CD8-positive, alpha-beta memory T cell (primary cell): ENCODE data around the gene CCDC38. TPM values are rescaled to one million over a fixed set of nuclear protein-coding genes. Genes with fewer than 3 reads are reported as not detected.

ENCODE experiments used
- CTCF ChIA-PET: fragments of 350-600 bp; sonication (Branson Sonifier 250); formaldehyde crosslinking; loops from one replicate; lab custom pipeline; 2021; ENCODE audit warnings: antibody characterized with exemption; lab: Charles Lee
- POLR2A ChIA-PET: fragments of 350-600 bp; sonication (Branson Sonifier 250); formaldehyde crosslinking; loops from one replicate; lab custom pipeline; 2021; ENCODE audit warnings: antibody characterized with exemption; lab: Charles Lee
- DNase-seq, 5 donors: peaks; one replicate each; pipeline versions ENCODE4 v3.0.0 to v3.0.0-alpha.2; 2020 to 2022; ENCODE audit warnings: mixed read lengths in 1 of 5
- H3K27ac ChIP-seq: one replicate; pipeline ENCODE4 v1.7.0; 2013; ENCODE audit warnings: low read depth, mild to moderate bottlenecking, low read length, moderate library complexity
- H3K27me3 ChIP-seq: 2 replicates; pipeline ENCODE4 v1.7.0; 2013; ENCODE audit warnings: low read length, mild to moderate bottlenecking; ENCODE audit not compliant: insufficient read depth, poor library complexity, severe bottlenecking
- H3K36me3 ChIP-seq: 2 replicates; pipeline ENCODE4 v1.7.0; 2013; ENCODE audit warnings: mild to moderate bottlenecking, low read length, moderate library complexity; ENCODE audit not compliant: insufficient read depth
- H3K4me1 ChIP-seq: 2 replicates; pipeline ENCODE4 v1.7.0; 2013; ENCODE audit warnings: mild to moderate bottlenecking, low read length, moderate library complexity; ENCODE audit not compliant: insufficient read depth
- H3K4me3 ChIP-seq: 2 replicates; pipeline ENCODE4 v1.7.0; 2013; ENCODE audit warnings: mild to moderate bottlenecking, low read length
- H3K9me3 ChIP-seq: 2 replicates; pipeline ENCODE4 v1.7.0; 2013; ENCODE audit warnings: mild to moderate bottlenecking, low read length
- H3K27ac Mint-ChIP-seq, 8 donors: one replicate each; pipeline ENCODE4 v1.8.0; 2020 to 2021; ENCODE audit warnings: mixed read lengths in 8 of 8, mild to moderate bottlenecking in 6 of 8, inconsistent platforms in 3 of 8, moderate library complexity in 3 of 8
- H3K27me3 Mint-ChIP-seq, 2 donors: one replicate each; pipeline ENCODE4 v1.8.0; 2020 to 2021; ENCODE audit warnings: mixed read lengths in 2 of 2, mild to moderate bottlenecking in 1 of 2, moderate library complexity in 1 of 2
- H3K36me3 Mint-ChIP-seq, 3 donors: one replicate each; pipeline ENCODE4 v1.8.0; 2020 to 2021; ENCODE audit warnings: mixed read lengths in 3 of 3, inconsistent platforms in 1 of 3, mild to moderate bottlenecking in 1 of 3
- H3K4me1 Mint-ChIP-seq, 3 donors: one replicate each; pipeline ENCODE4 v1.8.0; 2020 to 2021; ENCODE audit warnings: mixed read lengths in 3 of 3, inconsistent platforms in 1 of 3, mild to moderate bottlenecking in 1 of 3
- H3K4me3 Mint-ChIP-seq, 7 donors: one replicate each; pipeline ENCODE4 v1.8.0; 2020 to 2021; ENCODE audit warnings: mixed read lengths in 7 of 7, mild to moderate bottlenecking in 6 of 7, moderate library complexity in 4 of 7, inconsistent platforms in 2 of 7
- H3K9me3 Mint-ChIP-seq, 5 donors: one replicate each; pipeline ENCODE4 v1.8.0; 2020 to 2022; ENCODE audit warnings: mixed read lengths in 5 of 5, mild to moderate bottlenecking in 3 of 5, moderate library complexity in 2 of 5, inconsistent platforms in 1 of 5
- polyA plus RNA-seq: library from polyadenylated mRNA; unstranded; fragments of 300-500 nt; fragmentation: Illumina TruSeq; gene quantifications from one replicate; pipeline ENCODE4 v1.2.3, GENCODE V29; 2021
- total RNA-seq, 2 experiments: library from RNA; stranded (reverse); gene quantifications; one replicate each; pipeline ENCODE4 v1.2.3, GENCODE V29; 2021

Gene CCDC38
- total and polyA plus RNA-seq, 3 experiments from 2014 or later, result 0.24 to 0.46 TPM; not detected in 1

DNA sequence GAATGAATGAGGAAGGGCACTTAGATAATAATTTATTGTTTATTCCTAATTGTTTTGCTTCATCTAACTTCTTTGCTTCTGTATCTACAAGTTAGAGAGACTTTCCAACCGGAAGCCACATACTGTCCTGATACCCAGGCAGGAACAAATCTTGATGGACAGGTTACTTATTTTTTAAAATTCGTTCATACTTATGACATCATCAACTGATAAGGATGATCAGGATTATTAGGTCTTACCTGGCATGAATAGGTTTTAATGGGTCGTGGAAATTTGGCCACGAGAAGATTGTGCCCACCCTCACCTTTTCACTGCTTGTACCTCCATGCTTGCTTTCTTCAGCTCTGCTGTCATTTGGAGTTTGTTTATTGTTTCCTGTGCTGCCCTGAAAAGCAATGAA is 44.3 kb downstream of the CCDC38 start:
- Histone ChIP-seq H3K27ac (no peak overlapping the region), H3K36me3 (no peaks in the 10 kb centered on the region), H3K27me3 (no peaks in the 10 kb centered on the region), H3K4me3 (no peak overlapping the region), H3K9me3 (no peaks in the 10 kb centered on the region), H3K4me1 (no peaks in the 10 kb centered on the region)
- ChIA-PET POLR2A (no interaction called here), CTCF (interaction anchor here (1.4 kb wide), 1 partner anchor 21 kb away, joined by 4 read pairs; no protein-coding TSS in a partner anchor)
- Mint-ChIP-seq H3K27me3 (peaks cover 5 to 45% of the 10 kb centered on the region in 2 donors), H3K36me3 (peaks cover 0 to under 1% (median 0%) of the 10 kb centered on the region in 3 donors), H3K4me1 (no peaks in the 10 kb centered on the region), H3K27ac (no peak overlapping the region), H3K9me3 (peaks cover 1 to 4% (median 2%) of the 10 kb centered on the region in 5 donors), H3K4me3 (no peak overlapping the region)
- DNase-seq, result no peak

DNA sequence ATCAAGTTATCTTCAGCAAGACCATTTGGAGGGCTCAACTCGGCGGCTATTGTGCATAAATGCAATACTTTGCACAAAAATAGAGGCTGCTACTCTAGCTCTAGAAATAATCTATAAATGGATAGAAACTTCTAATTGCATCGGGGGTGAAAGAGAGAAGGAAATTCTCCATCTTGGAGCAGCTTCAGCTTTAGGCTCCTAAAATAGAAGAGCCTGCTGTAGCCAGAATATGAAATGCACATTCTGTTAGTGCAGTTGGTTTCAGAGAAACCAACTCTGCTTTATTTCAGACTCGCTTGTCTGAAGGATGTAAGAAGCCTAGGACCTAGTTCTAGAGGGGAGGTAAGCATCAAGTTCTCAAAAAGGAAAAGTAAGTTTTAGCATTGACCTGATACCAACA is 45.6 kb downstream of the CCDC38 start:
- ChIA-PET POLR2A (no interaction called here), CTCF (interaction anchor here (1.4 kb wide), 1 partner anchor 22 kb away, joined by 4 read pairs; no protein-coding TSS in a partner anchor)
- Histone ChIP-seq H3K4me3 (no peak overlapping the region), H3K9me3 (no peaks in the 10 kb centered on the region), H3K27me3 (no peaks in the 10 kb centered on the region), H3K36me3 (no peaks in the 10 kb centered on the region), H3K4me1 (no peaks in the 10 kb centered on the region), H3K27ac (no peak overlapping the region)
- no peaks in the 10 kb centered on the region for H3K4me1 Mint-ChIP-seq
- H3K4me3 Mint-ChIP-seq, result no peak overlapping the region
- no peaks in the 10 kb centered on the region for H3K36me3 Mint-ChIP-seq
- H3K9me3 Mint-ChIP-seq, result peaks cover 0 to 2% (median 0%) of the 10 kb centered on the region in 5 donors
- no peak overlapping the region for H3K27ac Mint-ChIP-seq
- H3K27me3 Mint-ChIP-seq, result peaks cover 5 to 40% of the 10 kb centered on the region in 2 donors
- DNase-seq, result no peak

DNA sequence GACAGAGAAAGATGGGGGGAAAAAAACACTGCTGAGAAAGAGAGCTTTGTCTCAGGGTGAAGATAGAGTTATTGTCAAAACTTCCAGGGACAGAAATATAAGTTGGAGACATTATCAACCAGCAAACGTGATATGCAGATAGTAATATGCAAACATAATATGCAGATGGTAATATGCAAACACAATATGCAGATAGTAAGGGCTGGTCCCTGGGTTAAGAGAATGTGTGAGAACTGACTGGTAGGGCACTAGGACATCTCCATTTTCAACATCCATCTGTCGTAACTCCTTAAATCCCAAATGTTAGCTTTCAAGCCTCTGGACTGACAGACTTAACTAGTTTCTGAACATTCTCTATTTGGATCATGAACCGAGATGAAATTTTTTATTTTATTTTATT is 51.5 kb downstream of the CCDC38 start:
- Mint-ChIP-seq H3K4me1 (no peaks in the 10 kb centered on the region), H3K36me3 (no peaks in the 10 kb centered on the region), H3K27ac (no peak overlapping the region), H3K27me3 (peaks cover 0 to 21% of the 10 kb centered on the region in 2 donors), H3K9me3 (peaks cover 0 to 2% (median 0%) of the 10 kb centered on the region in 5 donors), H3K4me3 (no peak overlapping the region)
- ChIA-PET CTCF (no interaction called here), POLR2A (no interaction called here)
- Histone ChIP-seq H3K4me3 (no peak overlapping the region), H3K4me1 (no peaks in the 10 kb centered on the region), H3K27me3 (no peaks in the 10 kb centered on the region), H3K9me3 (no peaks in the 10 kb centered on the region), H3K27ac (no peak overlapping the region), H3K36me3 (no peaks in the 10 kb centered on the region)
- no peak for DNase-seq

DNA sequence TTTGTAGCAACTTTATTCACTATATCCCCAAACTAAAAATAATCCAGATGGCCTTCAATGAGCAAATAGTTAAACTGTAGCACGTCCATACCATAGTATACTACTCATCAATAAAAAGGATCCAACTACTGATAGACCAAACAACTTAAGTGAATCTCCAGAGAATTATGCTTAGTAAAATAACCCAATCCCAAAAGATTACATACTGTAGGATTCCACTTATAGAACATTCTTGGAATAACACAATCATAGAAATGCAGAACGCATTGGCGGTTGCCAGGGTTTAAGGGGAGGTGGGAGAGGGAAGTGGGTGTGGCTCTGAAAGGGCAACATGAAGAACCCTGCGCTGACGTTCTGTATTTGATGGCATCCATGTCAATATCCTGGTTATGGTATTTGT is 55.1 kb downstream of the CCDC38 start:
- Histone ChIP-seq H3K27ac (no peak overlapping the region), H3K9me3 (peaks cover 4% of the 10 kb centered on the region), H3K27me3 (no peaks in the 10 kb centered on the region), H3K36me3 (no peaks in the 10 kb centered on the region), H3K4me3 (no peak overlapping the region), H3K4me1 (no peaks in the 10 kb centered on the region)
- Mint-ChIP-seq H3K27me3 (peaks cover 0 to 5% of the 10 kb centered on the region in 2 donors), H3K4me3 (no peak overlapping the region), H3K9me3 (peaks cover 0 to 3% (median 0%) of the 10 kb centered on the region in 5 donors), H3K4me1 (no peaks in the 10 kb centered on the region), H3K27ac (no peak overlapping the region), H3K36me3 (no peaks in the 10 kb centered on the region)
- ChIA-PET CTCF (no interaction called here), POLR2A (no interaction called here)
- DNase-seq, result no peak

DNA sequence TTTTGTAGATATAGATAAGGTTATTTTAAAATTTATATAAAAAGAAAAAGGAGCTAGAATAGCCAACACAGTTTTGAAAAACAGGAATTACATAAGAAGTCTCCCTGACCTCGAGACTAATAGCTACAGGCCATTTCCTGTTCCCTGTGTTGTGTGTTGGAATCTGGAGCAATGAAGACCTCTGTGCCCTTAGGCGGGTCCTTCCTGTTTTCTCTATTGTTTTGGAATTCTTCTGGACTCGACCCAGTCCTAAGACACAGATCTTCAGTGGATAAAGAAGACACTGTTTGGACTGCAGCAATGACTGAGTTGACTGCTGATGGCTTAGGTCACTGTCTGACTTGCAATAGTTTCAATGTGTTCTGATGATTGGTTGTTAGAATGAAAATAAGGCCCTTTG is 57.4 kb downstream of the CCDC38 start:
- DNase-seq, result no peak
- no peaks in the 10 kb centered on the region for H3K4me1 ChIP-seq
- no peaks in the 10 kb centered on the region for H3K36me3 Mint-ChIP-seq
- peaks cover 0 to 3% (median 0%) of the 10 kb centered on the region in 5 donors for H3K9me3 Mint-ChIP-seq
- no peak overlapping the region for H3K4me3 Mint-ChIP-seq
- ChIA-PET CTCF (no interaction called here), POLR2A (no interaction called here)
- no peaks in the 10 kb centered on the region for H3K27me3 ChIP-seq
- no peak overlapping the region for H3K27ac ChIP-seq
- no peak overlapping the region for H3K4me3 ChIP-seq
- no peak overlapping the region for H3K27ac Mint-ChIP-seq
- peaks cover 0 to 5% of the 10 kb centered on the region in 2 donors for H3K27me3 Mint-ChIP-seq
- H3K9me3 ChIP-seq, result peaks cover 4% of the 10 kb centered on the region
- no peaks in the 10 kb centered on the region for H3K36me3 ChIP-seq
- H3K4me1 Mint-ChIP-seq, result no peaks in the 10 kb centered on the region

DNA sequence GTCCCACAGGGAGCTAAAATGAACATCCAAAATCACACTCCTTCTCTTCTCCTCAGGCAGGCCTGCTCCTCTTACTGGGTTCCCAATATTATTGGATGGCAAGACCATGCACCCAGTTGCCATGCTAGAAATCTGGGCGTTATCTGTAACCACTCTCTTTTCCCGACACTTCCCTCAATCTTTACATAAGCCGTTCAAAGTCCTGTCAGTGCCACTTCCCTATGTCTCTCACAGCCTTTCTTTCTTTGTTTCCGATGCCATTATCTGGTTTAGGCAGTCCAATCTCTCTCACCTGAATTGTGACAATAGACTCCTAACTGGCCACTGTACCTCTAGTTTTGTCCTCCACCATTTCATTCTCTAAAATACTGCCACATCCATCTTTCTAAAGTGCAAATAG is 59.5 kb downstream of the CCDC38 start:
- no peaks in the 10 kb centered on the region for H3K4me1 Mint-ChIP-seq
- no peaks in the 10 kb centered on the region for H3K36me3 ChIP-seq
- no peak for DNase-seq
- H3K27ac ChIP-seq, result no peak overlapping the region
- ChIA-PET POLR2A (no interaction called here), CTCF (no interaction called here)
- peaks cover 0 to 2% of the 10 kb centered on the region in 2 donors for H3K27me3 Mint-ChIP-seq
- no peak overlapping the region for H3K27ac Mint-ChIP-seq
- H3K9me3 ChIP-seq, result peaks cover 4% of the 10 kb centered on the region
- no peak overlapping the region for H3K4me3 Mint-ChIP-seq
- H3K36me3 Mint-ChIP-seq, result peaks cover 0 to 3% (median 0%) of the 10 kb centered on the region in 3 donors
- H3K4me1 ChIP-seq, result no peaks in the 10 kb centered on the region
- H3K9me3 Mint-ChIP-seq, result peaks cover 0 to 3% (median 0%) of the 10 kb centered on the region in 5 donors
- H3K4me3 ChIP-seq, result no peak overlapping the region
- no peaks in the 10 kb centered on the region for H3K27me3 ChIP-seq

DNA sequence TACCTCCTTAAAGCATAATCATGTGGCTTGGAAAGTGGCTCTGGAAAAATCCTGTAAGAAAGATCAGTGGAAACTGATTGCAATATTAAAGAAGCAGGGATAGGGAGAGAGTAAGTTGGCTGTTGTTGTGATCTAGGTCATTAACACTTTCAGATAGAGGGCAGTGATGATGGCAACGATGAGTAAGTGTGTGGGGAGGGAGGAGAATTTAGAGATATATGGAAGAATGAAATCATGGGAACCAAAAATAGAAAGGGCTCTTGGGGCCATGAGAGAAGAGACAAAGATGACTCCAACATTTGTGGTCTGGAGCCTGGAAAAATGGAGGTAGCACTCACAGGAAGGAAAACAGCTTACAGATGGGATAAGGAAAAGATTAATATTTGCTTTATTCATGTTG is 60.3 kb downstream of the CCDC38 start:
- H3K27ac ChIP-seq, result no peak overlapping the region
- H3K9me3 Mint-ChIP-seq, result peaks cover 0 to 3% (median 0%) of the 10 kb centered on the region in 5 donors
- POLR2A ChIA-PET, result no interaction called here
- H3K4me1 Mint-ChIP-seq, result no peaks in the 10 kb centered on the region
- H3K4me3 ChIP-seq, result no peak overlapping the region
- no peaks in the 10 kb centered on the region for H3K27me3 ChIP-seq
- H3K27ac Mint-ChIP-seq, result no peak overlapping the region
- no peak for DNase-seq
- no peak overlapping the region for H3K4me3 Mint-ChIP-seq
- H3K36me3 Mint-ChIP-seq, result peaks cover 0 to 3% (median 0%) of the 10 kb centered on the region in 3 donors
- CTCF ChIA-PET, result no interaction called here
- H3K27me3 Mint-ChIP-seq, result no peaks in the 10 kb centered on the region
- peaks cover 4% of the 10 kb centered on the region for H3K9me3 ChIP-seq
- H3K4me1 ChIP-seq, result no peaks in the 10 kb centered on the region
- no peaks in the 10 kb centered on the region for H3K36me3 ChIP-seq

DNA sequence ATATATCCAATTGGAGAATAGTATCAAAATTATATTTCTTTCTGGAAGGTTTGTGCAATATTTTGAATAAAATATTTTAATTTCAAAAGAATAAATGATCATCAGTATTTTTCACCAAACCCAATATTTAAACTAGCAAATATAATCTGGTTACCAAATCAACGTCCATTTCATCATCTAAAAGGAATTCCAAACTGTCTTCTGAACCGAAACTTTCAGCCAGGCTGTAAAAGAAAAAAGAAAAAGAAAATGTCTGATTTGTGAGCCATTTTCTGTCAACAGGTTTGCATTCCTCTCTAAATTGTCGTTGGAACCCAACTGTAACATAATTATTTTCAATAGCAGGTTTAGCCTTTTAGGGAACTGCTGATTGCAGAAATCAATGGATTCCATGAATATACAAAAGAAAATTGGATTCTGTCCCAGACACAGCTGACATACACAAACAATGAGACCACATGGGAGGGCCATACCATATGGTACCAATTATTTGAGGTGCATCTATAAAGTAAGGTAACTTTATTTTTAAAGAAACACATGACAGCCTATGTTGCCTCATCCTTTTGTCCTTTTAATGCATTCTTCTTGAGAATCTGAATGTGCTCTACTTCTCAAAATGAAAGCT is 61.0 kb downstream of the CCDC38 start:
- Histone ChIP-seq H3K27ac (no peak overlapping the region), H3K4me1 (no peaks in the 10 kb centered on the region), H3K27me3 (no peaks in the 10 kb centered on the region), H3K9me3 (peaks cover 4% of the 10 kb centered on the region), H3K36me3 (no peaks in the 10 kb centered on the region), H3K4me3 (no peak overlapping the region)
- no peaks in the 10 kb centered on the region for H3K4me1 Mint-ChIP-seq
- no peak overlapping the region for H3K4me3 Mint-ChIP-seq
- H3K36me3 Mint-ChIP-seq, result peaks cover 0 to 3% (median 0%) of the 10 kb centered on the region in 3 donors
- CTCF ChIA-PET, result no interaction called here
- H3K9me3 Mint-ChIP-seq, result peaks cover 0 to 3% (median 0%) of the 10 kb centered on the region in 5 donors
- POLR2A ChIA-PET, result no interaction called here
- H3K27me3 Mint-ChIP-seq, result no peaks in the 10 kb centered on the region
- H3K27ac Mint-ChIP-seq, result no peak overlapping the region
- no peak for DNase-seq
